Measurements from ENCODE around the gene TMEM183A. TPM values are rescaled to one million over a fixed set of nuclear protein-coding genes. Genes with fewer than 3 reads are reported as not detected.

Gene TMEM183A
- total and polyA plus RNA-seq, 10 of the 15 experiments (the other 5 are each of a cell fraction or from before 2014, with no cell fraction given): 12.3 to 103 (median 66.3) TPM

DNA sequence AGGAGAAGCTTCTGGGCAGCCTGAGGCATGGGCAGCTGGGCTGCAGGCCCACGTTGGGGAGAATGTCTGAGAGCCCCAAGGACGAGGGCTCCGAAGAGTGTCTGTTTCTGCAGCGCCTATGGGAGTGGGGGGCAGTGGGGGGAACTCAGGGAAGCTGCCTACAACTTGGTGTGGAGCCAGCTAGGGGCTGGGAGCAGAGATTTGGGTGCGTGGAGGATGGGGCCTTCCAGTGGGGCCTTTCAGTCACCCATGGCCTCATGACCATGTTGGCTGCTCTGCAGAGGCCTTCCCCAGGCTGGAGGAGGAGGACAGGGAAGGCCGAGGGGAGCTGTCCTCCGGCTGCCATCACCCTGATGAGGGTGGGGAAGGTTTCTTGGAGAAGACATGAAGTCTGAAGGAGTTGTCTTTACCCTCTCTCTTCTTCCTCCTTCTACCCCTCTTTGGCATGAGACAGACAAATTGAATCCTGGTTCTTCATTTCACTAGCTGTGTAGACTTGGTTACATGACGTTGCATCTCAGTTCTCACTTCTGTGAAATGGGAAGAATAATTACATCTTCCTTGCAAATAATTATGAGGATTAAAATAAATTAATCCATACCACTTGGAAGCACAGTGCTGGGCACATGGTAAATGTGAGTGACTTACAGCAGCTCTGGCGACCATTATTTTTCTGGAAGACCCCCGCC lies 27.4 kb downstream of the TMEM183A start (continued):
- TF ChIP-seq, protein P1, sequence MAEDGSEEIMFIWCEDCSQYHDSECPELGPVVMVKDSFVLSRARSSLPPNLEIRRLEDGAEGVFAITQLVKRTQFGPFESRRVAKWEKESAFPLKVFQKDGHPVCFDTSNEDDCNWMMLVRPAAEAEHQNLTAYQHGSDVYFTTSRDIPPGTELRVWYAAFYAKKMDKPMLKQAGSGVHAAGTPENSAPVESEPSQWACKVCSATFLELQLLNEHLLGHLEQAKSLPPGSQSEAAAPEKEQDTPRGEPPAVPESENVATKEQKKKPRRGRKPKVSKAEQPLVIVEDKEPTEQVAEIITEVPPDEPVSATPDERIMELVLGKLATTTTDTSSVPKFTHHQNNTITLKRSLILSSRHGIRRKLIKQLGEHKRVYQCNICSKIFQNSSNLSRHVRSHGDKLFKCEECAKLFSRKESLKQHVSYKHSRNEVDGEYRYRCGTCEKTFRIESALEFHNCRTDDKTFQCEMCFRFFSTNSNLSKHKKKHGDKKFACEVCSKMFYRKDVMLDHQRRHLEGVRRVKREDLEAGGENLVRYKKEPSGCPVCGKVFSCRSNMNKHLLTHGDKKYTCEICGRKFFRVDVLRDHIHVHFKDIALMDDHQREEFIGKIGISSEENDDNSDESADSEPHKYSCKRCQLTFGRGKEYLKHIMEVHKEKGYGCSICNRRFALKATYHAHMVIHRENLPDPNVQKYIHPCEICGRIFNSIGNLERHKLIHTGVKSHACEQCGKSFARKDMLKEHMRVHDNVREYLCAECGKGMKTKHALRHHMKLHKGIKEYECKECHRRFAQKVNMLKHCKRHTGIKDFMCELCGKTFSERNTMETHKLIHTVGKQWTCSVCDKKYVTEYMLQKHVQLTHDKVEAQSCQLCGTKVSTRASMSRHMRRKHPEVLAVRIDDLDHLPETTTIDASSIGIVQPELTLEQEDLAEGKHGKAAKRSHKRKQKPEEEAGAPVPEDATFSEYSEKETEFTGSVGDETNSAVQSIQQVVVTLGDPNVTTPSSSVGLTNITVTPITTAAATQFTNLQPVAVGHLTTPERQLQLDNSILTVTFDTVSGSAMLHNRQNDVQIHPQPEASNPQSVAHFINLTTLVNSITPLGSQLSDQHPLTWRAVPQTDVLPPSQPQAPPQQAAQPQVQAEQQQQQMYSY (CRISPR knock-in tag; IDR thresholded peaks at IDR 0.05): no peak
- TF ChIP-seq, protein P2, sequence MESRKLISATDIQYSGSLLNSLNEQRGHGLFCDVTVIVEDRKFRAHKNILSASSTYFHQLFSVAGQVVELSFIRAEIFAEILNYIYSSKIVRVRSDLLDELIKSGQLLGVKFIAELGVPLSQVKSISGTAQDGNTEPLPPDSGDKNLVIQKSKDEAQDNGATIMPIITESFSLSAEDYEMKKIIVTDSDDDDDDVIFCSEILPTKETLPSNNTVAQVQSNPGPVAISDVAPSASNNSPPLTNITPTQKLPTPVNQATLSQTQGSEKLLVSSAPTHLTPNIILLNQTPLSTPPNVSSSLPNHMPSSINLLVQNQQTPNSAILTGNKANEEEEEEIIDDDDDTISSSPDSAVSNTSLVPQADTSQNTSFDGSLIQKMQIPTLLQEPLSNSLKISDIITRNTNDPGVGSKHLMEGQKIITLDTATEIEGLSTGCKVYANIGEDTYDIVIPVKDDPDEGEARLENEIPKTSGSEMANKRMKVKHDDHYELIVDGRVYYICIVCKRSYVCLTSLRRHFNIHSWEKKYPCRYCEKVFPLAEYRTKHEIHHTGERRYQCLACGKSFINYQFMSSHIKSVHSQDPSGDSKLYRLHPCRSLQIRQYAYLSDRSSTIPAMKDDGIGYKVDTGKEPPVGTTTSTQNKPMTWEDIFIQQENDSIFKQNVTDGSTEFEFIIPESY (IDR thresholded peaks at IDR 0.05): no peak
- no peak for TF ChIP-seq BMI1 (IDR thresholded peaks at IDR 0.05; ENCODE audit: borderline replicate concordance)
- TF ChIP-seq POLR2AphosphoS5 (IDR thresholded peaks at IDR 0.05; ENCODE audit: low read length): no peak
- TF ChIP-seq, protein P3, sequence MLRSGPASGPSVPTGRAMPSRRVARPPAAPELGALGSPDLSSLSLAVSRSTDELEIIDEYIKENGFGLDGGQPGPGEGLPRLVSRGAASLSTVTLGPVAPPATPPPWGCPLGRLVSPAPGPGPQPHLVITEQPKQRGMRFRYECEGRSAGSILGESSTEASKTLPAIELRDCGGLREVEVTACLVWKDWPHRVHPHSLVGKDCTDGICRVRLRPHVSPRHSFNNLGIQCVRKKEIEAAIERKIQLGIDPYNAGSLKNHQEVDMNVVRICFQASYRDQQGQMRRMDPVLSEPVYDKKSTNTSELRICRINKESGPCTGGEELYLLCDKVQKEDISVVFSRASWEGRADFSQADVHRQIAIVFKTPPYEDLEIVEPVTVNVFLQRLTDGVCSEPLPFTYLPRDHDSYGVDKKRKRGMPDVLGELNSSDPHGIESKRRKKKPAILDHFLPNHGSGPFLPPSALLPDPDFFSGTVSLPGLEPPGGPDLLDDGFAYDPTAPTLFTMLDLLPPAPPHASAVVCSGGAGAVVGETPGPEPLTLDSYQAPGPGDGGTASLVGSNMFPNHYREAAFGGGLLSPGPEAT (IDR thresholded peaks at IDR 0.05; ENCODE audit: low read depth): no peak

Data from GM12878 (cell line).